Measurements from ENCODE around the gene AKAIN1. TPM values are rescaled to one million over a fixed set of nuclear protein-coding genes. Genes with fewer than 3 reads are reported as not detected.

AKAIN1 gene
- total and polyA plus RNA-seq, 2 experiments from 2014 or later: not detected

- Histone ChIP-seq H3K36me3 (replicated peaks; ENCODE audit: insufficient read depth, low read depth) (no peaks in the 10 kb centered on the region), H3K79me2 (no peaks in the 10 kb centered on the region), H4K20me1 (ENCODE audit: insufficient read depth, poor library complexity, severe bottlenecking) (no peaks in the 10 kb centered on the region), H2AFZ (no peak overlapping the region), H3K9me3 (ENCODE audit: low read depth) (no peaks in the 10 kb centered on the region), H3K4me2 (no peak overlapping the region), H3K27ac (peak overlapping the region; percentile 27), H3K4me3 (no peak overlapping the region), H3K9me2 (replicated peaks; ENCODE audit: insufficient read depth) (no peaks in the 10 kb centered on the region), H3K4me1 (ENCODE audit: insufficient read depth) (no peaks in the 10 kb centered on the region), H3K27me3 (no peaks in the 10 kb centered on the region)
- no peak for DNase-seq (ENCODE audit: low spot score)
- WGBS (ENCODE audit: low lambda C conversion rate, missing lambda C conversion rate): 35% methylated on average over 4 of the region's 4 CpGs
- TF ChIP-seq EZH2 (IDR thresholded peaks at IDR 0.05; ENCODE audit: borderline replicate concordance) (no peak), EZH2phosphoT487 (IDR thresholded peaks at IDR 0.05; ENCODE audit: low read depth, severe bottlenecking, unreplicated experiment) (no peak), CTCF (IDR thresholded peaks at IDR 0.05; ENCODE audit: poor library complexity) (no peak)
Measured at GRCh38 chr18:5142131-5142530, 54.9 kb downstream of the AKAIN1 start.

- H3K36me3 ChIP-seq (replicated peaks; ENCODE audit: insufficient read depth, low read depth): no peaks in the 10 kb centered on the region
- H4K20me1 ChIP-seq (ENCODE audit: insufficient read depth, poor library complexity, severe bottlenecking): no peaks in the 10 kb centered on the region
- TF ChIP-seq EZH2phosphoT487 (IDR thresholded peaks at IDR 0.05; ENCODE audit: low read depth, severe bottlenecking, unreplicated experiment) (no peak), EZH2 (IDR thresholded peaks at IDR 0.05; ENCODE audit: borderline replicate concordance) (no peak), CTCF (IDR thresholded peaks at IDR 0.05; ENCODE audit: poor library complexity) (no peak)
- H3K4me1 ChIP-seq (ENCODE audit: insufficient read depth): no peaks in the 10 kb centered on the region
- WGBS (ENCODE audit: low lambda C conversion rate, missing lambda C conversion rate): 41% methylated on average over 2 of the region's 2 CpGs
- no peaks in the 10 kb centered on the region for H3K27me3 ChIP-seq
- DNase-seq (ENCODE audit: low spot score): no peak
- H2AFZ ChIP-seq: no peak overlapping the region
- no peaks in the 10 kb centered on the region for H3K9me2 ChIP-seq (replicated peaks; ENCODE audit: insufficient read depth)
- no peak overlapping the region for H3K27ac ChIP-seq
- no peak overlapping the region for H3K4me2 ChIP-seq
- H3K79me2 ChIP-seq: no peaks in the 10 kb centered on the region
- H3K4me3 ChIP-seq: no peak overlapping the region
- H3K9me3 ChIP-seq (ENCODE audit: low read depth): no peaks in the 10 kb centered on the region
Measured at GRCh38 chr18:5137261-5137660, 59.8 kb downstream of the AKAIN1 start.

- no peaks in the 10 kb centered on the region for H3K4me1 ChIP-seq (ENCODE audit: insufficient read depth)
- H3K27me3 ChIP-seq: no peaks in the 10 kb centered on the region
- no peaks in the 10 kb centered on the region for H3K9me2 ChIP-seq (replicated peaks; ENCODE audit: insufficient read depth)
- no peak overlapping the region for H3K27ac ChIP-seq
- no peak overlapping the region for H3K4me2 ChIP-seq
- no peaks in the 10 kb centered on the region for H3K79me2 ChIP-seq
- no peak overlapping the region for H3K4me3 ChIP-seq
- no peak overlapping the region for H2AFZ ChIP-seq
- no peaks in the 10 kb centered on the region for H4K20me1 ChIP-seq (ENCODE audit: insufficient read depth, poor library complexity, severe bottlenecking)
- 95% methylated on average over 20 of the region's 20 CpGs for WGBS (ENCODE audit: low lambda C conversion rate, missing lambda C conversion rate)
- no peaks in the 10 kb centered on the region for H3K36me3 ChIP-seq (replicated peaks; ENCODE audit: insufficient read depth, low read depth)
- DNase-seq (ENCODE audit: low spot score): no peak
- H3K9me3 ChIP-seq (ENCODE audit: low read depth): no peaks in the 10 kb centered on the region
- TF ChIP-seq EZH2 (IDR thresholded peaks at IDR 0.05; ENCODE audit: borderline replicate concordance) (no peak), CTCF (IDR thresholded peaks at IDR 0.05; ENCODE audit: poor library complexity) (no peak), EZH2phosphoT487 (IDR thresholded peaks at IDR 0.05; ENCODE audit: low read depth, severe bottlenecking, unreplicated experiment) (no peak)
Measured at GRCh38 chr18:5132987-5133386, 64.1 kb downstream of the AKAIN1 start.

- Histone ChIP-seq H3K4me3 (no peak overlapping the region), H3K79me2 (no peaks in the 10 kb centered on the region), H3K27me3 (no peaks in the 10 kb centered on the region), H2AFZ (no peak overlapping the region), H3K36me3 (replicated peaks; ENCODE audit: insufficient read depth, low read depth) (no peaks in the 10 kb centered on the region), H3K4me2 (no peak overlapping the region), H3K4me1 (ENCODE audit: insufficient read depth) (no peaks in the 10 kb centered on the region), H4K20me1 (ENCODE audit: insufficient read depth, poor library complexity, severe bottlenecking) (no peaks in the 10 kb centered on the region), H3K9me2 (replicated peaks; ENCODE audit: insufficient read depth) (no peaks in the 10 kb centered on the region), H3K27ac (no peak overlapping the region), H3K9me3 (ENCODE audit: low read depth) (no peaks in the 10 kb centered on the region)
- no peak for TF ChIP-seq EZH2phosphoT487 (IDR thresholded peaks at IDR 0.05; ENCODE audit: low read depth, severe bottlenecking, unreplicated experiment)
- TF ChIP-seq CTCF (IDR thresholded peaks at IDR 0.05; ENCODE audit: poor library complexity): no peak
- TF ChIP-seq EZH2 (IDR thresholded peaks at IDR 0.05; ENCODE audit: borderline replicate concordance): no peak
- 29% methylated on average over 2 of the region's 2 CpGs for WGBS (ENCODE audit: low lambda C conversion rate, missing lambda C conversion rate)
- peak; percentile 15 for DNase-seq (ENCODE audit: low spot score)
Measured at GRCh38 chr18:5122272-5122671, 74.8 kb downstream of the AKAIN1 start.

Data from hepatocyte (in vitro differentiated cells).